HepG2 (cell line): ENCODE data around the gene CRISPLD2. TPM values are rescaled to one million over a fixed set of nuclear protein-coding genes. Genes with fewer than 3 reads are reported as not detected.

Source experiments
- ATAC-seq: fragments of 200-7000 bp; cut with Tn5 transposase; 3 replicates; pipeline ENCODE4 v1.9.1; 2020; ENCODE audit warnings: mild to moderate bottlenecking, moderate library complexity
- BruUV-seq: library from RNA; stranded (reverse); fragments of 400-500 nt; replicated peaks from 2 replicates; lab custom pipeline; 2021; lab: Mats Ljungman, UMichigan
- CTCF ChIA-PET: fragments of 300-600 bp; formaldehyde crosslinking; extraction: SDS; loops from one replicate; lab custom pipeline; 2021; ENCODE audit warnings: low total read pairs, inconsistent platforms, low intra/inter-chr PET ratio; lab: Yijun Ruan, JAX
- POLR2A ChIA-PET: fragments of 350-600 bp; sonication (Branson Sonifier 250); formaldehyde crosslinking; loops from one replicate; lab custom pipeline; 2020; ENCODE audit warnings: antibody characterized with exemption, inconsistent platforms; lab: Yijun Ruan, JAX
- DNase-seq: peaks from one replicate; pipeline ENCODE4 v3.0.0-alpha.2; 2015; ENCODE audit warnings: low spot score
- FAIRE-seq: peaks from 3 replicates; lab custom pipeline; 2011; peaks lifted over from hg19 to GRCh38; lab: Jason Lieb, UNC
- H2AFZ ChIP-seq: one replicate; pipeline ENCODE4 v1.6.1; 2011; ENCODE audit warnings: low read length, inconsistent platforms
- H3K27ac ChIP-seq: fragments of 300-600 bp; 3 replicates; pipeline ENCODE4 v1.8.0; 2011; ENCODE audit warnings: mixed run types, mild to moderate bottlenecking, mixed read lengths, low read length, inconsistent platforms; ENCODE audit not compliant: insufficient read depth; ENCODE audit errors: extremely low read length
- H3K27me3 ChIP-seq, 2 experiments: fragments of 200-600 bp in 1 of 2; 2 replicates in 1 of 2; 3 replicates in 1 of 2; pipeline versions ENCODE4 v1.6.0 to v1.8.0; 2011; ENCODE audit warnings: low read length in 2 of 2, mild to moderate bottlenecking in 2 of 2, moderate library complexity in 2 of 2, inconsistent platforms in 1 of 2; ENCODE audit not compliant: insufficient read depth in 2 of 2, control insufficient read depth in 1 of 2
- H3K36me3 ChIP-seq, 2 experiments: fragments of 200-600 bp in 1 of 2; replicated peaks in 1 of 2; 2 replicates in 1 of 2; 3 replicates in 1 of 2; pipeline versions ENCODE4 v1.5.1 to v1.8.0; 2011; ENCODE audit warnings: low read length in 2 of 2, inconsistent platforms in 1 of 2; ENCODE audit not compliant: insufficient read depth in 2 of 2, control insufficient read depth in 1 of 2
- H3K4me1 ChIP-seq: 2 replicates; pipeline ENCODE4 v1.5.1; 2012; ENCODE audit warnings: low read length, inconsistent platforms; ENCODE audit not compliant: insufficient read depth
- H3K4me2 ChIP-seq: 2 replicates; pipeline ENCODE4 v1.6.0; 2011; ENCODE audit warnings: low read depth, low read length, inconsistent platforms
- H3K4me3 ChIP-seq, 3 experiments: fragments of 200-600 bp in 1 of 3; sonication (generic), shearing (Covaris generic) in 1 of 3; replicated peaks in 1 of 3; 2 replicates each; pipeline ENCODE4 v1.5.1; 2011 to 2016; ENCODE audit warnings: low read length in 3 of 3, inconsistent platforms in 2 of 3, low read depth in 2 of 3, mild to moderate bottlenecking in 2 of 3, control low read depth in 1 of 3, mixed read lengths in 1 of 3; ENCODE audit not compliant: insufficient read depth in 1 of 3
- H3K79me2 ChIP-seq: one replicate; pipeline ENCODE4 v1.6.1; 2011; ENCODE audit warnings: low read length, inconsistent platforms; ENCODE audit not compliant: insufficient read depth
- H3K9ac ChIP-seq: 2 replicates; pipeline ENCODE4 v1.6.0; 2011; ENCODE audit warnings: mild to moderate bottlenecking, low read depth, low read length, inconsistent platforms; ENCODE audit not compliant: insufficient read depth
- H3K9me3 ChIP-seq: 2 replicates; pipeline ENCODE4 v1.5.1; 2012; ENCODE audit warnings: mild to moderate bottlenecking, low read length
- H4K20me1 ChIP-seq: 2 replicates; pipeline ENCODE4 v1.6.0; 2011; ENCODE audit warnings: inconsistent platforms, mild to moderate bottlenecking, low read length, moderate library complexity; ENCODE audit not compliant: insufficient read depth
- ASH2L ChIP-seq: fragments of 300-600, 200-600 bp; sonication (generic); IDR thresholded peaks from 2 replicates; pipeline ENCODE4 v1.7.0; 2017; ENCODE audit warnings: low read depth, mild to moderate bottlenecking, moderate library complexity, mixed read lengths, low read length; ENCODE audit not compliant: insufficient read length
- CCDC6 ChIP-seq: sonication (generic); formaldehyde crosslinking; IDR thresholded peaks from 2 replicates; pipeline ENCODE4 v1.8.1; 2022; ENCODE audit warnings: mild to moderate bottlenecking, missing genetic modification reagents, moderate library complexity
- ELF3 ChIP-seq: IDR thresholded peaks from 2 replicates; pipeline ENCODE4 v1.6.1; 2016; ENCODE audit warnings: missing genetic modification reagents, missing compliant biosample characterization
- ERF ChIP-seq: IDR thresholded peaks from 2 replicates; pipeline ENCODE4 v1.6.1; 2018; ENCODE audit warnings: missing biosample characterization, missing genetic modification reagents
- GFI1 ChIP-seq: sonication (generic); formaldehyde crosslinking; IDR thresholded peaks from 2 replicates; pipeline ENCODE4 v1.5.0; 2020; ENCODE audit warnings: missing genetic modification reagents, mild to moderate bottlenecking, borderline replicate concordance
- KMT2A ChIP-seq: sonication (generic); formaldehyde crosslinking; IDR thresholded peaks from 2 replicates; pipeline ENCODE4 v1.4.0; 2020; ENCODE audit warnings: missing genetic modification reagents
- MAFK ChIP-seq, 2 experiments: IDR thresholded peaks in 1 of 2; conservative IDR thresholded peaks in 1 of 2; 2 replicates each; pipeline ENCODE4 v1.6.1; 2011; ENCODE audit warnings: improper control_type of control experiment in 2 of 2, low read length in 2 of 2
- MYC ChIP-seq: sonication (generic); formaldehyde crosslinking; IDR thresholded peaks from 2 replicates; pipeline ENCODE4 v1.9.0; 2021; ENCODE audit warnings: missing genetic modification reagents, borderline replicate concordance
- NFKBIZ ChIP-seq: IDR thresholded peaks from 2 replicates; pipeline ENCODE4 v1.6.1; 2018; ENCODE audit warnings: missing genetic modification reagents, missing compliant biosample characterization
- PAX8 ChIP-seq: sonication (generic); formaldehyde crosslinking; IDR thresholded peaks from 2 replicates; pipeline ENCODE4 v1.8.0; 2022; ENCODE audit warnings: mild to moderate bottlenecking, missing genetic modification reagents, borderline replicate concordance
- RFXAP ChIP-seq: sonication (generic); formaldehyde crosslinking; IDR thresholded peaks from 2 replicates; pipeline ENCODE4 v1.4.0; 2020; ENCODE audit warnings: missing genetic modification reagents, borderline replicate concordance
- SAFB2 ChIP-seq: sonication (generic); formaldehyde crosslinking; IDR thresholded peaks from 2 replicates; pipeline ENCODE4 v1.5.1; 2020; ENCODE audit warnings: missing genetic modification reagents, low read depth, mild to moderate bottlenecking, borderline replicate concordance
- ZFY ChIP-seq: sonication (generic); formaldehyde crosslinking; IDR thresholded peaks from 2 replicates; pipeline ENCODE4 v1.4.0; 2020; ENCODE audit warnings: missing genetic modification reagents
- ZNF563 ChIP-seq: sonication (generic); formaldehyde crosslinking; IDR thresholded peaks from 2 replicates; pipeline ENCODE4 v1.8.0; 2022; ENCODE audit warnings: mild to moderate bottlenecking, moderate library complexity, missing genetic modification reagents
- ZNF660 ChIP-seq: sonication (generic); formaldehyde crosslinking; IDR thresholded peaks from 2 replicates; pipeline ENCODE4 v1.5.1; 2020; ENCODE audit warnings: mild to moderate bottlenecking, low read depth, missing genetic modification reagents, borderline replicate concordance
- ZNF747 ChIP-seq: sonication (generic); formaldehyde crosslinking; IDR thresholded peaks from 2 replicates; pipeline ENCODE4 v1.8.1; 2023; ENCODE audit warnings: missing genetic modification reagents, mild to moderate bottlenecking, borderline replicate concordance
- ZNF775 ChIP-seq: sonication (generic); formaldehyde crosslinking; IDR thresholded peaks from 2 replicates; pipeline ENCODE4 v1.4.0; 2020; ENCODE audit warnings: missing genetic modification reagents, mild to moderate bottlenecking, moderate library complexity, borderline replicate concordance
- ZNF850 ChIP-seq: sonication (generic); formaldehyde crosslinking; conservative IDR thresholded peaks from 2 replicates; pipeline ENCODE4 v1.9.0; 2021; ENCODE audit warnings: mild to moderate bottlenecking, missing genetic modification reagents
- WGBS: methylation state at CpG from one replicate; pipeline ENCODE4 v1.1.6; 2017; ENCODE audit warnings: low lambda C conversion rate; 5-methylcytosine and 5-hydroxymethylcytosine counted together
- in situ Hi-C: cut with HindIII; loops from 2 replicates; pipeline ENCODE4 v1.10.0; 2017; ENCODE audit warnings: low pct_unique_long_range_greater_than_20kb; ENCODE audit not compliant: extremely low pct_ligation_motif_present
- intact Hi-C: fragments of 100-400 bp; cut with micrococcal nuclease; formaldehyde crosslinking; loops from one replicate; pipeline ENCODE4 v1.10.0; 2022; ENCODE audit not compliant: unreplicated experiment
- polyA plus RNA-seq, 8 experiments: library from polyadenylated mRNA; depleted of rRNA in 3 of 8; stranded (reverse) in 7 of 8; unstranded in 1 of 8; fragments of >200 nt; fragmentation: Illumina TruSeq in 4 of 8; extraction: Trizol in 4 of 8; gene quantifications; 2 replicates each; pipeline versions ENCODE4 v1.2.1 to v1.2.3, GENCODE V29; 2011 to 2016; ENCODE audit warnings: low read depth in 4 of 8, missing spikeins in 1 of 8, mixed read lengths in 1 of 8; ENCODE audit not compliant: insufficient read depth in 1 of 8
- total RNA-seq, 5 experiments: library from RNA; depleted of rRNA; stranded (reverse); fragments of >200 nt; fragmentation: Illumina TruSeq; extraction: Trizol; gene quantifications; 2 replicates each; pipeline ENCODE4 v1.2.3, GENCODE V29; 2016; ENCODE audit warnings: low read depth in 1 of 5
- TF ChIP-seq, protein P1 (sequence below): IDR thresholded peaks from 2 replicates; pipeline ENCODE4 v1.6.1; 2016; ENCODE audit warnings: low read depth
- TF ChIP-seq, protein P2 (sequence below): IDR thresholded peaks from 2 replicates; pipeline ENCODE4 v1.6.1; 2012; ENCODE audit warnings: low read length, improper control_type of control experiment

The CRISPLD2 gene
- total and polyA plus RNA-seq, 2 of the 13 experiments (the other 11 are each of a cell fraction or from before 2014, with no cell fraction given): 0.04 to 0.31 TPM

DNA sequence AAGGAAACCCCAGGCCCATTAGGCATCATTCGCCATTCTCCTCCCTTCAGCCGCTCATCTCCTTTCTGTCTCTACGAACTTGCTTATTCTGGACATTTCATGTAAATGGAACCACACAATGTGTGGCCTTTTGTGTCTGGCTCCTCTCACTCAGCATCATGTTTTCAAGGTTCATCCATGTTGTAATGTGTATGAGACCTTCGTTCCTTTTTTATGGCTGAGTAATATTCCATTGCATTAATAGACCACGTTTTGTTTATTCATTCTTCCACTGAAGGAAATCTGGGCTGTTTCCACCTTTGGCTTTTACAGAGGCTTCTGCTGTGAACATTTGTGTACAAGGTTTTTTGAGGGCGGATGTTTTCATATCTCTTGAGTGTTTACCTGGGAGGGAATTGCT lies 3.2 kb downstream of the CRISPLD2 start:
- H3K9me3 ChIP-seq: no peaks in the 10 kb centered on the region
- 0 out of 2 replicates have a peak, but pooled peaks cover 9% of the 10 kb centered on the region for H4K20me1 ChIP-seq
- peaks cover 23% of the 10 kb centered on the region for H3K4me1 ChIP-seq
- in situ Hi-C loops (no loop called here), intact Hi-C loops (no loop called here)
- ATAC-seq: no peak
- no peak overlapping the region for H3K4me2 ChIP-seq
- H3K27ac ChIP-seq: no peak overlapping the region
- no TSS peak for BruUV-seq
- FAIRE-seq: no peak
- no peak overlapping the region for H3K9ac ChIP-seq
- no peak overlapping the region for H2AFZ ChIP-seq
- H3K36me3 ChIP-seq: no peaks in the 10 kb centered on the region
- 64% methylated on average over 6 of the region's 6 CpGs for WGBS
- H3K4me3 ChIP-seq: no peak overlapping the region
- ChIA-PET POLR2A (no interaction called here), CTCF (no interaction called here)
- TF ChIP-seq, protein P1, sequence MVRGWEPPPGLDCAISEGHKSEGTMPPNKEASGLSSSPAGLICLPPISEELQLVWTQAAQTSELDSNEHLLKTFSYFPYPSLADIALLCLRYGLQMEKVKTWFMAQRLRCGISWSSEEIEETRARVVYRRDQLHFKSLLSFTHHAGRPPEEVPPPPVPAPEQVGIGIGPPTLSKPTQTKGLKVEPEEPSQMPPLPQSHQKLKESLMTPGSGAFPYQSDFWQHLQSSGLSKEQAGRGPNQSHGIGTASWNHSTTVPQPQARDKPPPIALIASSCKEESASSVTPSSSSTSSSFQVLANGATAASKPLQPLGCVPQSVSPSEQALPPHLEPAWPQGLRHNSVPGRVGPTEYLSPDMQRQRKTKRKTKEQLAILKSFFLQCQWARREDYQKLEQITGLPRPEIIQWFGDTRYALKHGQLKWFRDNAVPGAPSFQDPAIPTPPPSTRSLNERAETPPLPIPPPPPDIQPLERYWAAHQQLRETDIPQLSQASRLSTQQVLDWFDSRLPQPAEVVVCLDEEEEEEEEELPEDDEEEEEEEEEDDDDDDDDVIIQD: no peak
- TF ChIP-seq ZNF850 (CRISPR knock-in tag): no peak
- TF ChIP-seq NFKBIZ (CRISPR knock-in tag): no peak
- TF ChIP-seq, protein P2, sequence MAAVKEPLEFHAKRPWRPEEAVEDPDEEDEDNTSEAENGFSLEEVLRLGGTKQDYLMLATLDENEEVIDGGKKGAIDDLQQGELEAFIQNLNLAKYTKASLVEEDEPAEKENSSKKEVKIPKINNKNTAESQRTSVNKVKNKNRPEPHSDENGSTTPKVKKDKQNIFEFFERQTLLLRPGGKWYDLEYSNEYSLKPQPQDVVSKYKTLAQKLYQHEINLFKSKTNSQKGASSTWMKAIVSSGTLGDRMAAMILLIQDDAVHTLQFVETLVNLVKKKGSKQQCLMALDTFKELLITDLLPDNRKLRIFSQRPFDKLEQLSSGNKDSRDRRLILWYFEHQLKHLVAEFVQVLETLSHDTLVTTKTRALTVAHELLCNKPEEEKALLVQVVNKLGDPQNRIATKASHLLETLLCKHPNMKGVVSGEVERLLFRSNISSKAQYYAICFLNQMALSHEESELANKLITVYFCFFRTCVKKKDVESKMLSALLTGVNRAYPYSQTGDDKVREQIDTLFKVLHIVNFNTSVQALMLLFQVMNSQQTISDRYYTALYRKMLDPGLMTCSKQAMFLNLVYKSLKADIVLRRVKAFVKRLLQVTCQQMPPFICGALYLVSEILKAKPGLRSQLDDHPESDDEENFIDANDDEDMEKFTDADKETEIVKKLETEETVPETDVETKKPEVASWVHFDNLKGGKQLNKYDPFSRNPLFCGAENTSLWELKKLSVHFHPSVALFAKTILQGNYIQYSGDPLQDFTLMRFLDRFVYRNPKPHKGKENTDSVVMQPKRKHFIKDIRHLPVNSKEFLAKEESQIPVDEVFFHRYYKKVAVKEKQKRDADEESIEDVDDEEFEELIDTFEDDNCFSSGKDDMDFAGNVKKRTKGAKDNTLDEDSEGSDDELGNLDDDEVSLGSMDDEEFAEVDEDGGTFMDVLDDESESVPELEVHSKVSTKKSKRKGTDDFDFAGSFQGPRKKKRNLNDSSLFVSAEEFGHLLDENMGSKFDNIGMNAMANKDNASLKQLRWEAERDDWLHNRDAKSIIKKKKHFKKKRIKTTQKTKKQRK: no peak
- TF ChIP-seq SAFB2 (CRISPR knock-in tag): no peak
- TF ChIP-seq ZNF747 (CRISPR knock-in tag): no peak
- no peak for TF ChIP-seq ZFY
- TF ChIP-seq KMT2A: no peak
- no peak for TF ChIP-seq ZNF660 (CRISPR knock-in tag)
- TF ChIP-seq ELF3: no peak
- TF ChIP-seq RFXAP (CRISPR knock-in tag): no peak
- no peak for TF ChIP-seq ZNF775 (CRISPR knock-in tag)
- no peak for TF ChIP-seq MYC (CRISPR knock-in tag)
- no peak for TF ChIP-seq ZNF563 (CRISPR knock-in tag)
- no peak for TF ChIP-seq PAX8 (CRISPR knock-in tag)
- no peak for TF ChIP-seq CCDC6 (CRISPR knock-in tag)
- TF ChIP-seq MAFK (conservative IDR thresholded peaks at IDR 0.05 in 1 of 2, IDR thresholded peaks at IDR 0.05 in 1 of 2; ENCODE audit: low read length in 2 of 2): no peak
- no peak for TF ChIP-seq GFI1
- no peak for TF ChIP-seq ERF (CRISPR knock-in tag)
- TF ChIP-seq ASH2L: no peak
- H3K79me2 ChIP-seq: no peaks in the 10 kb centered on the region
- peaks cover 15 to 72% of the 10 kb centered on the region in 2 experiments for H3K27me3 ChIP-seq
- no peak for DNase-seq
